ENCODE data around the gene COPZ2.
A peak's percentile ranks its signal among the peaks of the same experiment; 100 is the strongest.
"Not testable (repeated sequence)": the region's sequence is repeated elsewhere in the genome, so short reads cannot be mapped to it uniquely, and the experiment has no call there.

The COPZ2 gene

DNA sequence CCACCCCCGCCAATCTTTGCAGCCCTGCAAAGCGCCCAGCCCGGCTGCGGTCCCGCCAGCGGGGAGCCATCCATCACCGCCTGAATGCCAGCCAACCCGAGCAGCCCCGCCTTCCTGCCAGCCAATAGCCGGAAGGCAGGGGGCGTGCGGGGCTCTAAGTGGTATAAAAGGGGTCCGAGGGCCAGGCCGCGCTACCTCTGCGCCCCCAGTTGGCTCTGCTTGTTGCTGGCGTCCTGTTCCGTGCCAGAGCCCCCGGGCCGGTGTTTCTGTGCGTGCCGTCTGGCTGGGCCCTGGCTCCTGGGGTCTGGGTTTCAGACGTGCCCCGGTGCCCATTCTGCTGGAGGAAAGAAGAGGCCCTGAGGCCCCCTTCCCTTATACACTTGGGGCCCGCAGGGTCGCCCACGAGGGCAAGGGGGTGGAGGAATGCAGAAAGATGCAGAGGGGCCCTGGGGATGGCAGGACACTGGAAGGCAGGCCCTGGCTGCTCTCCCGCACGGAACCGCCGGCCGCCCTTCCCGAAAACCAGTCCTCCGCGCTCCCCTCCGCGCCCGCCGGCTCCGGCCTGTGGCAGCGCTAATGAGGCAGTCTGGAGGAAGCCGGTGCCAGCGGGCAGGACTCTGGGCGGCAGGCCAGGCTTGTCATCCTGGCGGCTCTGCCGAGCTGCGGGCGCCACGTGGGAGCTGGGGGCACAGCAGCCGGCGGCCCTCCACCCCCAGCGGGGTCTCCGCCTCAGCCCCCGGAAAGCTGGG lies 14.0 kb downstream of the COPZ2 start:
- Histone ChIP-seq H3K27me3 (ENCODE audit: insufficient read depth, insufficient read length) (peaks cover 18% of the 10 kb centered on the region), H3K9me3 (ENCODE audit: insufficient read depth, low read length) (no peaks in the 10 kb centered on the region), H3K4me1 (ENCODE audit: insufficient read depth, insufficient read length) (peaks cover 16% of the 10 kb centered on the region), H3K9ac (ENCODE audit: insufficient read length, low read depth) (peak overlapping the region; percentile 83), H3K36me3 (ENCODE audit: insufficient read depth, insufficient read length, low read length) (no peaks in the 10 kb centered on the region), H3K4me3 (ENCODE audit: insufficient read length, low read depth) (peak overlapping the region; percentile 46)
- no peak for TF ChIP-seq SUZ12 (IDR thresholded peaks at IDR 0.05; ENCODE audit: extremely low read depth, insufficient read depth, insufficient read length)
- no peak for TF ChIP-seq YY1 (IDR thresholded peaks at IDR 0.05; ENCODE audit: insufficient read depth, insufficient read length)
- no peak for TF ChIP-seq ZNF274 (IDR thresholded peaks at IDR 0.05; ENCODE audit: low read depth, low read length)
- peak; percentile 69 for DNase-seq (ENCODE audit: low read depth, low spot score)

DNA sequence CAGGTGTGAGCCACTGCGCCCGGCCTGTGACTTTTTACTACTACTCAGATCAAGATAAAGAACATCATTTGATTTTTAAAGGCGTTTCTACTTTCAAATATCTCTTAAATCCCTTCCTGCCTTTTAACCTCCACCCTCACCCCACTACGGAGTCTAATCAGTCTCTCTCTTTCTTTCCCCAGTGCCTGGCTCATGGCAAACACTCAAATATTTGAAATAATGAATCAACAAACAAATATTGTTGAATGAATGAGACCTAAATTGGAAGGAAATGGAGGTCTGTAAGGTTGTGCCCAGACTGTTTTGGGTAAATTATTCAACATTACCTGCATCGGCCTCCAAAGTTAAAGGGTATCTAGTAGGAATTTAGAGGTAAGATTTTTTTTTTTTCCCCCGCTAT lies 14.7 kb downstream of the COPZ2 start:
- H3K9me3 ChIP-seq (ENCODE audit: insufficient read depth, low read length) = no peaks in the 10 kb centered on the region
- H3K4me1 ChIP-seq (ENCODE audit: insufficient read depth, insufficient read length) = peaks cover 16% of the 10 kb centered on the region
- no peak overlapping the region for H3K4me3 ChIP-seq (ENCODE audit: insufficient read length, low read depth)
- TF ChIP-seq SUZ12 (IDR thresholded peaks at IDR 0.05; ENCODE audit: extremely low read depth, insufficient read depth, insufficient read length) (no peak), YY1 (IDR thresholded peaks at IDR 0.05; ENCODE audit: insufficient read depth, insufficient read length) (no peak), ZNF274 (IDR thresholded peaks at IDR 0.05; ENCODE audit: low read depth, low read length) (no peak)
- no peak for DNase-seq (ENCODE audit: low read depth, low spot score)
- peaks cover 18% of the 10 kb centered on the region for H3K27me3 ChIP-seq (ENCODE audit: insufficient read depth, insufficient read length)
- no peaks in the 10 kb centered on the region for H3K36me3 ChIP-seq (ENCODE audit: insufficient read depth, insufficient read length, low read length)
- H3K9ac ChIP-seq (ENCODE audit: insufficient read length, low read depth) = no peak overlapping the region

DNA sequence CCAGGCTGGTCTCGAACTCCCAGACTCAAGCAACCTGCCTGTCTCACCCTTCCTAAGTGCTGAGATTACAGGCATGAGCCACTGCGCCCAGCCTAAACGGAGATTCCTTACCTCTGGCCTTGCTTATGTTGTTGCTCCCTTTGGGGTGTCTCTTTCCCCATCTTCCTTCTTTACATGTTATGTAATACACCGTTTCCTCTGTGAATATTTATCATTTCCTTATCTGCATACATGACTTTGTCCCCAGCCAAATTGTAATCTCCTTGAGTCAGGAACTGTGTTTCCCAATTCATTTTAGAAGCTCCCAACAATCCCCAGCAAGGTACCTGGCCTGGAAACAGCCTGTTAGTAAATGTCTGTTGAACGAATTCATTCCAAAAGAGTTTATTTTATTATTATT lies 15.7 kb downstream of the COPZ2 start:
- TF ChIP-seq ZNF274 (IDR thresholded peaks at IDR 0.05; ENCODE audit: low read depth, low read length) = no peak
- no peak for TF ChIP-seq SUZ12 (IDR thresholded peaks at IDR 0.05; ENCODE audit: extremely low read depth, insufficient read depth, insufficient read length)
- no peak for TF ChIP-seq YY1 (IDR thresholded peaks at IDR 0.05; ENCODE audit: insufficient read depth, insufficient read length)
- H3K27me3 ChIP-seq (ENCODE audit: insufficient read depth, insufficient read length) = peaks cover 15% of the 10 kb centered on the region
- no peaks in the 10 kb centered on the region for H3K36me3 ChIP-seq (ENCODE audit: insufficient read depth, insufficient read length, low read length)
- no peak overlapping the region for H3K4me3 ChIP-seq (ENCODE audit: insufficient read length, low read depth)
- no peaks in the 10 kb centered on the region for H3K9me3 ChIP-seq (ENCODE audit: insufficient read depth, low read length)
- H3K9ac ChIP-seq (ENCODE audit: insufficient read length, low read depth) = no peak overlapping the region
- DNase-seq (ENCODE audit: low read depth, low spot score) = no peak
- peaks cover 15% of the 10 kb centered on the region for H3K4me1 ChIP-seq (ENCODE audit: insufficient read depth, insufficient read length)

DNA sequence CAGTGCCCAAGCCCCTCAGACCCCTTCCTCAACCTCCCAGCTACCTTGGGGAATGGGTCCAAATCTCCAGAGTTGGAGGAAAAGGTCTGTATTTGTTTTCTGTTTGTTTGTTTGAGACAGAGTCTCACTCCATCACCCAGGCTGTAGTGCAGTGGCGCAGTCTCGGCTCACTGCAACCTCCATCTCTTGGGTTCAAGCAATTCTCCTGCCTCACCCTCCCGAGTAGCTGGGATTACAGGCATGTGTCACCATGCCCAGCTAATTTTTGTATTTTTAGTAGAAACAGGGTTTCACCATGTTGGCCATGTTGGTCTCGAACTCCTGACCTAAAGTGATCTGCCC lies 19.8 kb downstream of the COPZ2 start:
- not testable (repeated sequence) for H3K4me3 ChIP-seq (ENCODE audit: insufficient read length, low read depth); DNase-seq (ENCODE audit: low read depth, low spot score); H3K27me3 ChIP-seq (ENCODE audit: insufficient read depth, insufficient read length); H3K9me3 ChIP-seq (ENCODE audit: insufficient read depth, low read length); H3K4me1 ChIP-seq (ENCODE audit: insufficient read depth, insufficient read length); H3K9ac ChIP-seq (ENCODE audit: insufficient read length, low read depth); H3K36me3 ChIP-seq (ENCODE audit: insufficient read depth, insufficient read length, low read length)

DNA sequence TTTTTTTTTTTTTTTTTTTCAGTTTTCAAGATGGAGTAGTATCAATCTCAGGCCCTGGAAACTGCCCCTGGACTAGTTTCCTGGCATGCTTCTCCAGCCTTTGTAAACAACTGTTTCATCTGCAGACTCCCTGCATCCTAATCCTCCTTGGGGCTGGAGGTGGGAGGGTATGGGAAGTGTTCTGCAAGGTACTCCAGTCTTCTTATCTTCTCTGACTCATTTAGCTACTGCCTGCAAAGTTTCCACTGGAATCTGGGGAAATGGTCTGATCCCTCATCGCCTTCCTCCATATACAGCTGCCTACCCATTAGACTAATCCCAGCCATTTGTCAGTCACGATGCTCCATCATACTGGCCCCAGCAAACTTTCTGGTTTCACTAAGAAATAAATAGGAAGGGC lies 21.5 kb downstream of the COPZ2 start:
- Histone ChIP-seq H3K27me3 (ENCODE audit: insufficient read depth, insufficient read length) (peaks cover 6% of the 10 kb centered on the region), H3K36me3 (ENCODE audit: insufficient read depth, insufficient read length, low read length) (no peaks in the 10 kb centered on the region), H3K4me3 (ENCODE audit: insufficient read length, low read depth) (no peak overlapping the region), H3K4me1 (ENCODE audit: insufficient read depth, insufficient read length) (peaks cover 8% of the 10 kb centered on the region), H3K9ac (ENCODE audit: insufficient read length, low read depth) (no peak overlapping the region), H3K9me3 (ENCODE audit: insufficient read depth, low read length) (no peaks in the 10 kb centered on the region)
- no peak for TF ChIP-seq ZNF274 (IDR thresholded peaks at IDR 0.05; ENCODE audit: low read depth, low read length)
- TF ChIP-seq YY1 (IDR thresholded peaks at IDR 0.05; ENCODE audit: insufficient read depth, insufficient read length) = no peak
- no peak for TF ChIP-seq SUZ12 (IDR thresholded peaks at IDR 0.05; ENCODE audit: extremely low read depth, insufficient read depth, insufficient read length)
- no peak for DNase-seq (ENCODE audit: low read depth, low spot score)

DNA sequence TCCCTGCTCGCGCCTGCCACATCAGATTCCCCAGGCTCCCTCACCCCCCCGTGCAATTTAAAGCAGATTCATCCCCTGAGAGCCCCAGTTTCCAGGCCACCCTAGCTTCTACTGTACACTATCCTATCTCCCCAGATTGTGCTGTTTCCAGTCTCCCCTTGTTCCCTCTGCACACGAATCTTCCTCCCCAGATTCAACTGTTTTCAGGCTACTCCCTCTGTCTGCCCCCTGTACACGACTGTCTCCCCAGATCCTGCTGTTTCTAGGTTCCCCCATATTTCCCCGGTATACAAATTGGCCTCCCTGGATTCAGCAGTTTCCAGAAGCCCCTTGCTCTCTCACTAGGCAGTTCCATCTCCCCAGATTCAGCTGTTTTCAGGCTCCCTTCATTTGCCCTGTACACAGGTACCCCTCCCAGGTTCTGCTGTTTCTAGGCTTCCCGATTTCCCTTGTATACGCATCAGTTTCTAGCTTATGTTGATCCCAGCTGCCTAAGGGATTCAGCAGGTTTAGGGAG lies 22.9 kb downstream of the COPZ2 start:
- Histone ChIP-seq H3K27me3 (ENCODE audit: insufficient read depth, insufficient read length) (peaks cover 6% of the 10 kb centered on the region), H3K4me3 (ENCODE audit: insufficient read length, low read depth) (no peak overlapping the region), H3K4me1 (ENCODE audit: insufficient read depth, insufficient read length) (peaks cover 8% of the 10 kb centered on the region), H3K9me3 (ENCODE audit: insufficient read depth, low read length) (no peaks in the 10 kb centered on the region), H3K9ac (ENCODE audit: insufficient read length, low read depth) (peak overlapping the region; percentile 18), H3K36me3 (ENCODE audit: insufficient read depth, insufficient read length, low read length) (no peaks in the 10 kb centered on the region)
- TF ChIP-seq YY1 (IDR thresholded peaks at IDR 0.05; ENCODE audit: insufficient read depth, insufficient read length) (no peak), ZNF274 (IDR thresholded peaks at IDR 0.05; ENCODE audit: low read depth, low read length) (no peak), SUZ12 (IDR thresholded peaks at IDR 0.05; ENCODE audit: extremely low read depth, insufficient read depth, insufficient read length) (no peak)
- DNase-seq (ENCODE audit: low read depth, low spot score) = no peak

DNA sequence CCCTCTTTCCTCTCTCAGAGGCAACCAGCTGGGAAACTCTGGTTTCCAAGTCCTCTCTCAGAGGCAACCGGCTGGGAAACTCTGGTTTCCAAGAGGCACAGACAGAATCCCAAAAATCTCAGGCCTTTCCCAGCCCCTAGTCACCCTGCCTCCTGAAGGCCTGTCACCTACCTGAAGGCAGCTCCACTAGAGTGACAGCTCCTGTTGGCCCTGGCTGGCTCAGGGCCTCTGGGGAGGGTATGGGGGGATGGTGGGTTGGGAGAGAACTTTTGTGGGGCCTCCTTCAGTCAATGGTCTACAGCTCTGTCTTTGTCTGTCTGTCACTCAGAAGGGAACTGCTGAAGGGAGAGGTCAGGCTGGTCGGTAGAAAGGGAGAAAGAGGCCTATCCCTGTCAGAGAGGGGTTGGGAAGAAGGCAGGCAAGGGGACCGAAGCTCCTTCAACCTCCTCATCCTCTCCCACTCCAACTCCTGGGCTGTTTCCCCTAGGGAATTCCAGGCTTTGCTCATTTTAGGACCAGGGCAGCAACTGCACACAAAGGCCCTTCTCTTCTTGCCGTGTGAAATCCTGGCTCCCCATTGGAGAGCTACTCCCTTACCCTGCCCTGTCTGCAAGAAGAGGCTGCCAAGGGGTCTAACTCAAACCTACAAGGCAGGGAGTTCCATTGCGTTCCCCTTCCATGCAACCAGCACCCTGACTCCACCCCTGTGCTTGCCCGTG lies 23.6 kb downstream of the COPZ2 start:
- no peak overlapping the region for H3K4me3 ChIP-seq (ENCODE audit: insufficient read length, low read depth)
- peaks cover 6% of the 10 kb centered on the region for H3K27me3 ChIP-seq (ENCODE audit: insufficient read depth, insufficient read length)
- H3K36me3 ChIP-seq (ENCODE audit: insufficient read depth, insufficient read length, low read length) = no peaks in the 10 kb centered on the region
- no peak overlapping the region for H3K9ac ChIP-seq (ENCODE audit: insufficient read length, low read depth)
- H3K4me1 ChIP-seq (ENCODE audit: insufficient read depth, insufficient read length) = peaks cover 8% of the 10 kb centered on the region
- no peaks in the 10 kb centered on the region for H3K9me3 ChIP-seq (ENCODE audit: insufficient read depth, low read length)
- no peak for DNase-seq (ENCODE audit: low read depth, low spot score)
- no peak for TF ChIP-seq SUZ12 (IDR thresholded peaks at IDR 0.05; ENCODE audit: extremely low read depth, insufficient read depth, insufficient read length)
- no peak for TF ChIP-seq YY1 (IDR thresholded peaks at IDR 0.05; ENCODE audit: insufficient read depth, insufficient read length)
- no peak for TF ChIP-seq ZNF274 (IDR thresholded peaks at IDR 0.05; ENCODE audit: low read depth, low read length)

Data from NT2/D1 (cell line).